Caco-2 (cell line): ENCODE measurements around the gene WLS. TPM values are rescaled to one million over a fixed set of nuclear protein-coding genes. Genes with fewer than 3 reads are reported as not detected.

Experiments used
- BruUV-seq: library from RNA; stranded (reverse); fragments of 400-500 nt; replicated peaks from 2 replicates; lab custom pipeline; 2021; lab: Mats Ljungman, UMichigan
- CTCF ChIA-PET: fragments of 300-600 bp; sonication (Branson Sonifier 250); formaldehyde crosslinking; loops from one replicate; lab custom pipeline; 2022; ENCODE audit warnings: antibody characterized with exemption; lab: Charles Lee
- POLR2A ChIA-PET: fragments of 300-600 bp; sonication (Branson Sonifier 250); formaldehyde crosslinking; loops from one replicate; lab custom pipeline; 2022; ENCODE audit warnings: antibody characterized with exemption; lab: Charles Lee
- DNase-seq, 2 experiments: peaks; one replicate each; pipeline versions ENCODE4 v3.0.0 to v3.0.0-alpha.2; 2020 to 2022
- H3K27me3 ChIP-seq: replicated peaks from 2 replicates; pipeline ENCODE4 v1.6.0; 2011; ENCODE audit warnings: low read length; ENCODE audit not compliant: control insufficient read depth, insufficient read depth
- H3K36me3 ChIP-seq: 2 replicates; pipeline ENCODE4 v1.5.1; 2011; ENCODE audit warnings: low read length; ENCODE audit not compliant: control insufficient read depth, insufficient read depth
- H3K4me1 ChIP-seq: fragments of 250-450 bp; sonication (Bioruptor Pico); 2 replicates; pipeline ENCODE4 v1.5.1; 2020; ENCODE audit warnings: mild to moderate bottlenecking
- H3K4me3 ChIP-seq: 2 replicates; pipeline ENCODE4 v1.5.1; 2011; ENCODE audit warnings: low read depth, mild to moderate bottlenecking, control low read depth, low read length
- H3K9me3 ChIP-seq: fragments of 250-450 bp; sonication (Bioruptor Pico); 2 replicates; pipeline ENCODE4 v1.5.1; 2020; ENCODE audit warnings: mild to moderate bottlenecking, moderate library complexity
- H3K27ac Mint-ChIP-seq: one replicate; pipeline ENCODE4 v1.8.0; 2022; ENCODE audit warnings: mixed read lengths; ENCODE audit not compliant: unreplicated experiment
- H3K27me3 Mint-ChIP-seq: one replicate; pipeline ENCODE4 v1.8.0; 2022; ENCODE audit warnings: mixed read lengths; ENCODE audit not compliant: insufficient read depth, unreplicated experiment
- H3K36me3 Mint-ChIP-seq: one replicate; pipeline ENCODE4 v1.8.0; 2022; ENCODE audit warnings: mild to moderate bottlenecking, mixed read lengths; ENCODE audit not compliant: insufficient read depth, unreplicated experiment
- H3K4me1 Mint-ChIP-seq: one replicate; pipeline ENCODE4 v1.8.0; 2022; ENCODE audit warnings: low read depth, mixed read lengths; ENCODE audit not compliant: unreplicated experiment
- H3K4me3 Mint-ChIP-seq: one replicate; pipeline ENCODE4 v1.8.0; 2022; ENCODE audit warnings: mild to moderate bottlenecking, moderate library complexity, mixed read lengths; ENCODE audit not compliant: unreplicated experiment
- H3K9me3 Mint-ChIP-seq: one replicate; pipeline ENCODE4 v1.8.0; 2022; ENCODE audit warnings: mixed read lengths; ENCODE audit not compliant: unreplicated experiment
- CTCF ChIP-seq, 2 experiments: fragments of 200-600 bp in 1 of 2; IDR thresholded peaks; 1 replicate in 1 of 2; 2 replicates in 1 of 2; pipeline versions ENCODE4 v1.5.1 to v1.8.0; 2011 to 2022; ENCODE audit warnings: antibody characterized with exemption in 1 of 2, control low read depth in 1 of 2, inconsistent platforms in 1 of 2, low read depth in 1 of 2, low read length in 1 of 2, mild to moderate bottlenecking in 1 of 2, moderate library complexity in 1 of 2; ENCODE audit not compliant: insufficient read depth in 1 of 2, severe bottlenecking in 1 of 2, unreplicated experiment in 1 of 2
- intact Hi-C: fragments of 100-400 bp; cut with micrococcal nuclease; formaldehyde crosslinking; loops from one replicate; pipeline ENCODE4 v1.10.0; 2022; ENCODE audit not compliant: unreplicated experiment
- total RNA-seq: library from RNA; stranded (reverse); gene quantifications from 2 replicates; pipeline ENCODE4 v1.2.3, GENCODE V29; 2022

The WLS gene
- total RNA-seq, 1 experiment from 2014 or later: 72.3 TPM

- no peaks in the 10 kb centered on the region for H3K9me3 ChIP-seq
- no peaks in the 10 kb centered on the region for H3K27me3 ChIP-seq
- Mint-ChIP-seq H3K27ac (no peak overlapping the region), H3K4me3 (no peak overlapping the region), H3K9me3 (no peaks in the 10 kb centered on the region), H3K36me3 (no peaks in the 10 kb centered on the region), H3K27me3 (no peaks in the 10 kb centered on the region), H3K4me1 (no peaks in the 10 kb centered on the region)
- BruUV-seq: no TSS peak
- DNase-seq: no peak
- intact Hi-C loops: no loop called here
- no peak for TF ChIP-seq CTCF (IDR thresholded peaks at IDR 0.05; ENCODE audit: insufficient read depth in 1 of 2, low read depth in 1 of 2, low read length in 1 of 2, severe bottlenecking in 1 of 2, unreplicated experiment in 1 of 2)
- no peaks in the 10 kb centered on the region for H3K36me3 ChIP-seq
- ChIA-PET POLR2A (no interaction called here), CTCF (no interaction called here)
- H3K4me1 ChIP-seq: no peaks in the 10 kb centered on the region; the same call in 1 of the 2 replicates
- no peak overlapping the region for H3K4me3 ChIP-seq
Observed at GRCh38 chr1:68271596-68271995, 39.3 kb upstream of the WLS start.

GRCh38 chr1:68270951-68271350, 38.6 kb upstream of the WLS start:
- no peak overlapping the region for H3K4me3 Mint-ChIP-seq
- H3K9me3 Mint-ChIP-seq: no peaks in the 10 kb centered on the region
- H3K4me1 Mint-ChIP-seq: no peaks in the 10 kb centered on the region
- ChIA-PET CTCF (no interaction called here), POLR2A (no interaction called here)
- H3K4me3 ChIP-seq: no peak overlapping the region
- no peaks in the 10 kb centered on the region for H3K9me3 ChIP-seq
- TF ChIP-seq CTCF (IDR thresholded peaks at IDR 0.05; ENCODE audit: insufficient read depth in 1 of 2, low read depth in 1 of 2, low read length in 1 of 2, severe bottlenecking in 1 of 2, unreplicated experiment in 1 of 2): no peak
- no peaks in the 10 kb centered on the region for H3K36me3 Mint-ChIP-seq
- no peaks in the 10 kb centered on the region; the same call in 1 of the 2 replicates for H3K4me1 ChIP-seq
- BruUV-seq: no TSS peak
- H3K36me3 ChIP-seq: no peaks in the 10 kb centered on the region
- no peaks in the 10 kb centered on the region for H3K27me3 ChIP-seq
- intact Hi-C loops: no loop called here
- DNase-seq: no peak
- no peaks in the 10 kb centered on the region for H3K27me3 Mint-ChIP-seq
- no peak overlapping the region for H3K27ac Mint-ChIP-seq

- Histone ChIP-seq H3K36me3 (no peaks in the 10 kb centered on the region), H3K9me3 (no peaks in the 10 kb centered on the region), H3K4me3 (no peak overlapping the region), H3K27me3 (no peaks in the 10 kb centered on the region), H3K4me1 (no peaks in the 10 kb centered on the region; the same call in 1 of the 2 replicates)
- intact Hi-C loops: no loop called here
- TF ChIP-seq CTCF (IDR thresholded peaks at IDR 0.05; ENCODE audit: insufficient read depth in 1 of 2, low read depth in 1 of 2, low read length in 1 of 2, severe bottlenecking in 1 of 2, unreplicated experiment in 1 of 2): no peak
- H3K27me3 Mint-ChIP-seq: no peaks in the 10 kb centered on the region
- no peaks in the 10 kb centered on the region for H3K36me3 Mint-ChIP-seq
- H3K9me3 Mint-ChIP-seq: no peaks in the 10 kb centered on the region
- ChIA-PET CTCF (no interaction called here), POLR2A (no interaction called here)
- no peak for DNase-seq
- no peaks in the 10 kb centered on the region for H3K4me1 Mint-ChIP-seq
- no peak overlapping the region for H3K27ac Mint-ChIP-seq
- no peak overlapping the region for H3K4me3 Mint-ChIP-seq
- no TSS peak for BruUV-seq
Observed at GRCh38 chr1:68269637-68270430, 37.5 kb upstream of the WLS start.
